ENCODE measurements around the gene FAM186B. TPM values are rescaled to one million over a fixed set of nuclear protein-coding genes. Genes with fewer than 3 reads are reported as not detected.
A peak's percentile ranks its signal among the peaks of the same experiment; 100 is the strongest.

The FAM186B gene
- total and polyA plus RNA-seq, 3 donors from 2014 or later, result 54.9 to 178 (median 68.6) TPM

DNA sequence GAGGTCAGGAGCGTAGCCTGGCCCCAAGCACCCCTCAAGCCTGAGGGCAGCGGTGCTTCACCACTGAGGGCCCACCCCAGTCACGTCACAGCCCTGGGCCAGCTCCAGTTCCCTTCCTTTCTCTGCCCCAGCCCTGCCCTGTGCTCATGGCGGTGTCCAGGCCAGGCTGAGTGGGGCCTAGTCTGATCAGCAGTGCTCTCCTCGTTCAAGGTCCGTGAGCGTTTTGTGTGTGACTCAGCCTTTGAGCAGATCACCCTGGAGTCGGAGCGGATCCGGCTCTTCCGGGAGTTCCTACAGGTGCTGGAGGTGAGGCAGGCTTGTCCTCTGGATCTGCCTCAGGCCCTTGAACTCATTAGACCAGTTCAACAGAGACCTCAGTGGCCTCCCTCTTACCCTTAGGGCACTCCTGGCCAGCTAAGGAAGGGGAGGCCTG is 36.9 kb upstream of the FAM186B start:
- no peak overlapping the region for H3K4me3 ChIP-seq
- no peak overlapping the region for H3K27ac ChIP-seq
- no peaks in the 10 kb centered on the region for H3K27me3 ChIP-seq
- intact Hi-C loops (cut with DNase I; ENCODE audit: low total_unique reads), result no loop called here
- no peak for DNase-seq
- 87 to 88% methylated on average over 11 of the region's 11 CpGs for WGBS, 2 donors
- H3K9me3 ChIP-seq, result no peaks in the 10 kb centered on the region
- H3K4me1 ChIP-seq, result peaks cover 17% of the 10 kb centered on the region
- TF ChIP-seq CTCF (IDR thresholded peaks at IDR 0.05), result no peak
- no peak for TF ChIP-seq POLR2A (IDR thresholded peaks at IDR 0.05)
- H3K36me3 ChIP-seq (ENCODE audit: low read depth, missing control alignments), result no peaks in the 10 kb centered on the region

- TF ChIP-seq CTCF (IDR thresholded peaks at IDR 0.05) (no peak), POLR2A (IDR thresholded peaks at IDR 0.05) (no peak)
- DNase-seq, result no peak
- WGBS, 2 donors, result 86 to 89% methylated on average over 14 to 17 of the region's 17 CpGs
- Histone ChIP-seq H3K9me3 (no peaks in the 10 kb centered on the region), H3K4me1 (peaks cover 18% of the 10 kb centered on the region), H3K27ac (no peak overlapping the region), H3K36me3 (ENCODE audit: low read depth, missing control alignments) (no peaks in the 10 kb centered on the region), H3K4me3 (no peak overlapping the region), H3K27me3 (no peaks in the 10 kb centered on the region)
- intact Hi-C loops (cut with DNase I; ENCODE audit: low total_unique reads), result no loop called here
Measured at GRCh38 chr12:49641748-49642369, 36.4 kb upstream of the FAM186B start.

GRCh38 chr12:49636979-49637755 is 31.7 kb upstream of the FAM186B start:
- peak; percentile 81 for DNase-seq
- Histone ChIP-seq H3K27ac (no peak overlapping the region), H3K4me3 (no peak overlapping the region), H3K36me3 (ENCODE audit: low read depth, missing control alignments) (no peaks in the 10 kb centered on the region), H3K27me3 (no peaks in the 10 kb centered on the region), H3K9me3 (no peaks in the 10 kb centered on the region), H3K4me1 (peaks cover 12% of the 10 kb centered on the region)
- intact Hi-C loops (cut with DNase I; ENCODE audit: low total_unique reads), result no loop called here
- WGBS, 2 donors, result 23% methylated on average over 9 of the region's 9 CpGs
- TF ChIP-seq POLR2A (IDR thresholded peaks at IDR 0.05), result no peak
- peak; percentile 56 to 73 (median 65) for TF ChIP-seq CTCF (IDR thresholded peaks at IDR 0.05)

GRCh38 chr12:49636574-49636973 is 31.1 kb upstream of the FAM186B start:
- H3K4me3 ChIP-seq, result no peak overlapping the region
- 71 to 79% methylated on average over 12 to 13 of the region's 13 CpGs for WGBS, 2 donors
- H3K4me1 ChIP-seq, result peaks cover 12% of the 10 kb centered on the region
- peak; percentile 15 for DNase-seq
- H3K27ac ChIP-seq, result no peak overlapping the region
- H3K27me3 ChIP-seq, result no peaks in the 10 kb centered on the region
- no peaks in the 10 kb centered on the region for H3K36me3 ChIP-seq (ENCODE audit: low read depth, missing control alignments)
- intact Hi-C loops (cut with DNase I; ENCODE audit: low total_unique reads), result no loop called here
- H3K9me3 ChIP-seq, result no peaks in the 10 kb centered on the region
- TF ChIP-seq CTCF (IDR thresholded peaks at IDR 0.05) (no peak), POLR2A (IDR thresholded peaks at IDR 0.05) (no peak)
